GM13976 (cell line): ENCODE results near the gene TRIM10.

Experiments used
- DNase-seq: peaks from one replicate; pipeline ENCODE4 v3.0.0; 2012; ENCODE audit warnings: low spot score
- in situ Hi-C: fragments of 300-500 bp; cut with MboI; formaldehyde crosslinking; loops from one replicate; pipeline ENCODE4 v1.12.0; 2022; ENCODE audit warnings: low sequenced_read_pairs, mixed read lengths, inconsistent platforms; ENCODE audit not compliant: unreplicated experiment
- TF ChIP-seq, protein P1 (sequence below): IDR thresholded peaks from 2 replicates; pipeline ENCODE4 v1.5.1; 2012; ENCODE audit warnings: borderline replicate concordance, mild to moderate bottlenecking; ENCODE audit not compliant: insufficient read depth; ENCODE audit errors: extremely low read depth, missing control alignments, control extremely low read depth

Gene TRIM10

DNA sequence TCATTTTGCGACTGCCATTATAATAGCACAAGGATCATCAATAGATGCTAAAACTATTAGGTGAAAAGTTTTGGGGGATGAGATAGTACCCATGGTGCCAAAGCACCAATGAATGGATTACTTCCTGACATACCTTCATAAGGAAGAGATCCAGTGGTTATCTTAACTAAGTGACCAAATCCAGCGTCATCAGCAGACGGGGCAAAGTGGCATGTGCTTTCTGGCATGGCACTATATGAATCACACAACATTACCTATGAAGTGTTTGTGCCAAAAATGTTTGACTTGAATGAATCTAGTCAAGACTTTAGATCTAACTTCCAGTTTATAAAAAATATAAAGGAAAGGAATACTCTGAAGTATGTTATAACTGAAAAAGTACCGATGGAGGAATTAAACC, 41.4 kb upstream of the TRIM10 start:
- no peak for DNase-seq
- TF ChIP-seq, protein P1, sequence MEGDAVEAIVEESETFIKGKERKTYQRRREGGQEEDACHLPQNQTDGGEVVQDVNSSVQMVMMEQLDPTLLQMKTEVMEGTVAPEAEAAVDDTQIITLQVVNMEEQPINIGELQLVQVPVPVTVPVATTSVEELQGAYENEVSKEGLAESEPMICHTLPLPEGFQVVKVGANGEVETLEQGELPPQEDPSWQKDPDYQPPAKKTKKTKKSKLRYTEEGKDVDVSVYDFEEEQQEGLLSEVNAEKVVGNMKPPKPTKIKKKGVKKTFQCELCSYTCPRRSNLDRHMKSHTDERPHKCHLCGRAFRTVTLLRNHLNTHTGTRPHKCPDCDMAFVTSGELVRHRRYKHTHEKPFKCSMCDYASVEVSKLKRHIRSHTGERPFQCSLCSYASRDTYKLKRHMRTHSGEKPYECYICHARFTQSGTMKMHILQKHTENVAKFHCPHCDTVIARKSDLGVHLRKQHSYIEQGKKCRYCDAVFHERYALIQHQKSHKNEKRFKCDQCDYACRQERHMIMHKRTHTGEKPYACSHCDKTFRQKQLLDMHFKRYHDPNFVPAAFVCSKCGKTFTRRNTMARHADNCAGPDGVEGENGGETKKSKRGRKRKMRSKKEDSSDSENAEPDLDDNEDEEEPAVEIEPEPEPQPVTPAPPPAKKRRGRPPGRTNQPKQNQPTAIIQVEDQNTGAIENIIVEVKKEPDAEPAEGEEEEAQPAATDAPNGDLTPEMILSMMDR: no peak
- in situ Hi-C loops: no loop called here

DNA sequence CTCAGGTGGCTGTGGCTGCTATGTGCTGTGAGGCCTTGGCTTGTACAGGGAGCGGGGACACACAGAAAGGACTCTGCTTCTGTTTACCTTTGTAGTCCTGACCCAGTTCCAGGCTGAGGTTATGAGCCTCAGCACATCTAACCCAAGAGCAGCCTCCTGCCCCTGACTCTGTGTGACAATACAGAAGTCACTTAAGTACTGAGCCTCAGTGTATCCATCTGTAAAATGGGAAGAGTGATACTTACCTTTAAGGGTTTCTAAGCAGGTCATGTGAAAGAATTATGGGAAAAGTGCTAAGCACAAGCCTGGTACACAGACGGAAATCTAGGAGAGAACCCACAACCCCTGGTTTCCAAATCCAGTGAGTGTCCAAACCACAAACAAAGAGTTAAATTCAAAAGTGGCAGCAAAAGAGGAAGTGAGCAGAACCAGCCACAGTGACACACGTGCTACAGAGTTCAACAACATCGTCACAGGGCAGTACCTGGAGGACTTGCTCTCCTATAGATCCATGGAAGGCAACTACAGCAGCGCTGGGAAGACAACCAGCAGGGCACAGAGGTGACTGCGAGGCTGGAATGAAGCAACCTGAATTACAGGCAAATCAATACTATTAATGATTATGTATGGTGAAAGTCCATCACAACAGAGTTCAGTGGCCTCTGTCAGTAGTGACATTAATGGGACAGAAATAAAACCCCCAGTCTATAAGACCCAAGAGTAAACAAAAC, 39.7 kb upstream of the TRIM10 start:
- DNase-seq: peak; percentile 67
- TF ChIP-seq, protein P1: no peak
- in situ Hi-C loops: no loop called here

DNA sequence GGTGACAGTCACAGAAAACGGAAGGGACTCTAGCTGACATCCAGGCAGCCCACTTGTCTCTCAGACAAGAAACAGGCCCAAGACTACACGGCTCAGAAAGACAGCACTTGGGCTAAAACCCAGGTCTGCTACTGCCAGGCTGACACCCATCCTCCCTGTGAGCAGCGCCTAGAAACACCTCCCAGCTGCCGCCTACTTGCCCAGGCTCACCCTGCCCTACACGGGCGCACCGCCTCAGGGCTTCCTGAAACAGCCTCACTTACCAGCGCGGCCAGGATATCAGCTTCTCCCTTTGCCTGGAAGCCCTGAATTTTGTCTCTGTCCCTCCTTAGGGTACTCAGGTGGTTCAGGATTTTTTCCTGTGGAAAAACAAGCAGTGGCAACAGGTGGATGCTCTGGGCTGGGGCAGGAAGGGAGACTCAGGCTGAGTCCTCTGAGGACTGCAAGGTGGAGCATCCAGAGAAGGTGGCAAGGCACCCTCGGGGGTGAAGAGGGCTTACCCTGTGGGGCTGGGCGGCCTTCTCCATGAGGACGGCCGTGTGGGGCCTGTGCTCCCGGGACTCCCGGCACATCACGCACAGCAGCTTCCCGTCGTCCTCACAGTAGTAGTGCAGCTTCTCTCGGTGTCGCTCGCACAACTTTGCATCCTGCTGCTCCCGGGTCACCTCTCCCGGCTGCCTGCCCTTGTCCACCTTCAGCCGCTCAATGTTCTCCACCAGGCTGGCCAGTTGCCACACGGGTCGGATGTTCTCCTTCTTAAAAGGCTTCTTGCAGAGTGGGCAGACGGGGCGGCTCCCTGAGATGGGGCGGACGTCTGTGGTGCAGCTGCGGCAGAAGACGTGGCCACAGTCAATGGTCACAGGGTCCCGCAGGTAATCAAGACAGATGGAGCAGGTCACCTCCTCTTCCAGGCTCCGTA, 37.4 kb upstream of the TRIM10 start:
- TF ChIP-seq, protein P1: no peak
- DNase-seq: no peak
- in situ Hi-C loops: no loop called here

DNA sequence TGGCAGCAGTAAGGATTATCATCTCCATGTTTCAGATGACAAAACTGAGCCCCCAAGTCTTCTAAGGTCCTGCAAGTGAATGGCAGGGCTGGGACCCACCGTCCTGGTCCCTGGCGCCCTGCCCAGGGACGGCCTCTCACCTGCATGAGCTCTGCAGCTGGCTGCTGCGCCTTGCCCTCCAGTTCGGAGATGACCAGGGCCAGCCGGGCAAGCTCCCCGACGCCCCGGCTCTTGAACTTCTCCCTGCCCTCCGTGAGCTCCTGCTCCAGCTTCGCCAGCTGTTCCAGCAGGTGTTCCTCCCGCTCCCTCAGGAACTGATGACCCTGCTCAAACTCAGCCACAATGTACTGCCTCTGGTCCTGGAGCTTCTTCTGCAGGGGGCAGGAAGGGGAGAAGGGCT, 35.4 kb upstream of the TRIM10 start:
- TF ChIP-seq, protein P1: no peak
- in situ Hi-C loops: no loop called here
- no peak for DNase-seq

GRCh38 chr6:30195951-30196350, 34.9 kb upstream of the TRIM10 start:
- in situ Hi-C loops: no loop called here
- TF ChIP-seq, protein P1: no peak
- no peak for DNase-seq

DNA sequence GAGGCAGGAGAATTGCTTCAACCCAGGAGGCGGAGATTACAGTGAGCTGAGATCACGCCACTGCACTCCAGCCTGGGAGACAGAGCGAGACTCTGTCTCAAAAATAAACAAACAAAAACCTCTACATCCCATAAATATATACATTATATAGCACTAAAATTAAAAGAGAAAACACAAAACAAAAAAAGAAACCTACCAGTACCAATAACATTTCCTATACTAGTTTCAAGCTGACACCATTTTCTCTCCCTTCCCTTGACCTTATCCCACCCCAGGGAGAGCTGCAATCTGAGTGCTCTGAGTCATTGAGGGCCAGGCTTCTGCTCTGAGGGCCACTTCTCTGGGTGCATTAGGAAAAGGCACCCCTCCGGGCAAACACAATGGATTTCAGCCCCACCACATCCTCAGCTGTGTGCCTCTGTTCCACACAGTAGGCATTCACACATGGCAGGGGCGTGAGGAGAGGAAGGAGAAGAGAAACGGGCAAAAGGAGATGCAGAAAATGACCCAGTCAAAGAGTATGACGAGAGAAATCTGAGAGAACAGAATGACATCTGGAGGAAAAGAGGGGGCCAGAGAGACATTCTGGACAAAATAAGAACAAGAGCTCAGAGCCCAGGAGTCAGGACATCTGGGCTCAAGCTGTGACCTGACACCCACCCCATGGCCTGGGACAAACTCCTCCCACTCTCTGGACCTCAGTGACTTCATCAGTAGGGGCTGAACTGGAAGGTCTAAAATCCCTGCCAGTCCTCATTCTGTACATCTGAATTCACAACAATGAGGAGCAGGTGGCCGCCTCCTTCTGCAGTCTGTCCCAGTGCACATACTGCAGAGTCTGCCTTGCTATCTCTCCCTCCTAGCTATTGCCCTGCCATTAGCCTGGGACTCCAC, 34.0 kb upstream of the TRIM10 start:
- TF ChIP-seq, protein P1: no peak
- in situ Hi-C loops: no loop called here
- DNase-seq: no peak
